NK-92 (cell line): ENCODE measurements around the gene CATSPER3.

Experiments
- DNase-seq: peaks from one replicate; lab custom pipeline; 2025; ENCODE audit not compliant: unreplicated experiment; lab: John Stamatoyannopoulos, UW

The CATSPER3 gene

DNA sequence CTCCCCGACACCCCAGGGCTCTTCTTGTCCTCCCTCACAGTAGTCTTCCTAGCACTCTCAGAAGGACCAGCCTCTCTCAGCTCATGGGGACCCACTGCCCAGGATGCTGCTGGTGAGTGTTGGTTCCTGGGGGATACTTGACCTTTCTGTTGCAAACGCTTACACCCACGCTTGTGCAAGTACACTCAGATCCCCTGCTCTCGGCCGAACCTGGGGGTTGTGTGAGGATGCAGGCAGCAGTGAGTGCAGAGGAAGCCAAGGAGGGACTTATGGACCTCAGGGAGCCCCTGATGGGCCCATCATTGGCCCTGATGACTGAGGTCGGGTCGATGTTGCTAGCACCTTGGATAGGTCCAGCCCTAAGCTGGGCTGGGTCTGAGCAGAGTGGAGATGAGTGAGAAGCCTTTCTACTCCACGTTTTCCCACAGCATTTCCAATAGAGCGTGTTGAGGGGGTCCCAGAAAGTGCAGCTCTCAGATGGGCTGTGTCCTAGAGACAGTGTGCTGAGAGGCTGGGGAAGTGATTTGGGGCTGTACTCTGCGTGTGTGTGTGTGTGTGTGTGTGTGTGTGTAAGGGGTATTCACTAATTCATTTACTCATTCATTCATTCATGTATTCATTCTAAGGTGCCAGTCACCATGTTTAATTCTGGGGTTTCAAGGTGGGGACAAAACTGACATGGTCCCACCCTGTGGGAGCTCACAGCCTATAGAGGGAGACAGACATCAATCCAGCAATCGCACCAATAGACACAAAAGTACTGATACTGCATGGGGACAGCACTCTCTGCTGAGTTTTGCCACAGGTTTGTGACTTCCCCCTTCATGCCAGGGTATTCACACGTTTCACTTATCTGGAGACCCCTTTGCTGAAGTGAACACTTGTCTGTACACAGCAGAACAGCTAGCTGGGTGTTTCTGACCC is 91.6 kb downstream of the CATSPER3 start:
- DNase-seq = no peak

DNA sequence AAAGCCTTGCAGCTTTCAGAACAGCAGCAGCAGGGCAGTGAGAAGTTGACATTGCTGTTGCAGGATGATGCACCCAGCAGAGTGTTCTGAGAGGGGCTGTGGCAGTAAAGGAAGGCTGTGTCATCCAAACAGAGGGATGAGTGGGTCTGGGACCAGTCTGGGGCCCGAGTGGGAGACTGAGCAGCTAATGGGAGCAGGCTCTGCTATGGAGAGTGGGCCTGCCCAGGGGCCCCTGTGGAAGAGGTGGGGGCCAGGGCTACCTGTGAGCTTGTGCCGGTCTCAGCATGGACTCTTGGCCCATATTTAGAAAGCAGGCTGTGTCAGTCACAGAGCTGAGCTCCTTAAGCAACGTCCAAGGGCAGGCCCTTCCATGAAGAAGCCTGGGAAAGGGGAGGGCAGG is 92.3 kb downstream of the CATSPER3 start:
- no peak for DNase-seq

DNA sequence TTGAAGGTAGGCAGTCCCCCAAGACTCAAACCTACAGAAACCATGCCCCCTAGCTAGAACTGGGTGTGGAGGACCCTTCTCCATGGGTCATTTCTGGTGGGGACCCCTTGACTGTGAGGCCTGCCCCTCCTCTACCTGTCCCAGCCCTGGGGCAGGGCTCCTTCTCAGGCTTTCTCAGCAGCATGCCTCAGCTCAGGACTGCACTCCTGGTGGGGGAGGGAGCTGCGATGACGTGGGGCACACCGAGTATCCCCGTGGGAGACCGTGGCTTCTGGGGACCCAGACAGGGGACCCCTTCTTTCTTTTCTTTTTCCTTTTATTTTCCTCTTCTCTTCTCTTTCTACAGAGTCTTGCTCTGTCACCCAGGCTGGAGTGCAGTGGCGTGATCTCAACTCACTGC is 93.3 kb downstream of the CATSPER3 start:
- DNase-seq = no peak
